NCI-H1417 (cell line): ENCODE results near the gene DNAH14.
"Not testable (repeated sequence)": the region's sequence is repeated elsewhere in the genome, so short reads cannot be mapped to it uniquely, and the experiment has no call there.

Source experiments
- DNase-seq, 3 experiments: peaks; one replicate each; lab custom pipeline; 2025; lab: John Stamatoyannopoulos, UW

DNAH14 gene

GRCh38 chr1:225257081-225257480 lies 327.6 kb downstream of the DNAH14 start:
- no peak for DNase-seq

GRCh38 chr1:225258811-225259210 lies 329.3 kb downstream of the DNAH14 start:
- no peak for DNase-seq

GRCh38 chr1:225259542-225259941 lies 330.1 kb downstream of the DNAH14 start:
- no peak for DNase-seq

- no peak for DNase-seq
Observed at GRCh38 chr1:225260319-225260718, 330.8 kb downstream of the DNAH14 start.

- DNase-seq = no peak
Observed at GRCh38 chr1:225277445-225277844, 348.0 kb downstream of the DNAH14 start.

- no peak for DNase-seq
Observed at GRCh38 chr1:225280563-225280962, 351.1 kb downstream of the DNAH14 start.

GRCh38 chr1:225290244-225290643 lies 360.8 kb downstream of the DNAH14 start:
- DNase-seq = no peak

GRCh38 chr1:225299624-225300023 lies 370.1 kb downstream of the DNAH14 start:
- no peak for DNase-seq

GRCh38 chr1:225300381-225300780 lies 370.9 kb downstream of the DNAH14 start:
- DNase-seq = no peak

- no peak for DNase-seq
Observed at GRCh38 chr1:225304996-225305395, 375.5 kb downstream of the DNAH14 start.

GRCh38 chr1:225310544-225310943 lies 381.1 kb downstream of the DNAH14 start:
- DNase-seq = not testable (repeated sequence)

GRCh38 chr1:225318706-225319575 lies 389.5 kb downstream of the DNAH14 start:
- DNase-seq = peak; percentile 8 to 58 (median 36)

- no peak for DNase-seq
Observed at GRCh38 chr1:225319871-225320270, 390.4 kb downstream of the DNAH14 start.

- DNase-seq = no peak
Observed at GRCh38 chr1:225321784-225322183, 392.3 kb downstream of the DNAH14 start.

GRCh38 chr1:225329041-225329440 lies 399.6 kb downstream of the DNAH14 start:
- no peak for DNase-seq

- DNase-seq = not testable (repeated sequence)
Observed at GRCh38 chr1:225329996-225330395, 400.5 kb downstream of the DNAH14 start.

- DNase-seq = no peak
Observed at GRCh38 chr1:225332686-225333085, 403.2 kb downstream of the DNAH14 start.

- DNase-seq = not testable (repeated sequence)
Observed at GRCh38 chr1:225335098-225335778, 405.8 kb downstream of the DNAH14 start.

GRCh38 chr1:225338545-225338944 lies 409.1 kb downstream of the DNAH14 start:
- no peak for DNase-seq

- no peak for DNase-seq
Observed at GRCh38 chr1:225341642-225342041, 412.2 kb downstream of the DNAH14 start.

GRCh38 chr1:225342695-225343094 lies 413.2 kb downstream of the DNAH14 start:
- DNase-seq = no peak

GRCh38 chr1:225343618-225344017 lies 414.1 kb downstream of the DNAH14 start:
- peak in 1 of 3 experiments; percentile 37 for DNase-seq

GRCh38 chr1:225347123-225347683 lies 417.7 kb downstream of the DNAH14 start:
- no peak for DNase-seq
